Pulmonary artery endothelial cell (primary cell): Measurements from ENCODE around the gene CHD3. TPM values are rescaled to one million over a fixed set of nuclear protein-coding genes. Genes with fewer than 3 reads are reported as not detected.
"Not testable (repeated sequence)": the region's sequence is repeated elsewhere in the genome, so short reads cannot be mapped to it uniquely, and the experiment has no call there.

Experiments
- DNase-seq: peaks from one replicate; pipeline ENCODE4 v3.0.0-alpha.2; 2011; ENCODE audit warnings: low read depth, low spot score
- total RNA-seq: library from RNA; depleted of rRNA; stranded (reverse); fragments of >200 nt; gene quantifications from 2 replicates; pipeline ENCODE4 v1.2.3, GENCODE V29; 2014

CHD3 gene
- total RNA-seq, 1 donor from 2014 or later, result 144 TPM

GRCh38 chr17:7849751-7850504 is 38.7 kb upstream of the CHD3 start:
- DNase-seq, result no peak

- DNase-seq, result no peak
Observed at GRCh38 chr17:7850701-7851437, 37.7 kb upstream of the CHD3 start.

- DNase-seq, result no peak
Observed at GRCh38 chr17:7851438-7852261, 36.9 kb upstream of the CHD3 start.

- no peak for DNase-seq
Observed at GRCh38 chr17:7852262-7852670, 36.3 kb upstream of the CHD3 start.

- DNase-seq, result no peak
Observed at GRCh38 chr17:7852919-7853690, 35.5 kb upstream of the CHD3 start.

- no peak for DNase-seq
Observed at GRCh38 chr17:7853691-7854038, 34.9 kb upstream of the CHD3 start.

GRCh38 chr17:7854078-7854777 is 34.4 kb upstream of the CHD3 start:
- no peak for DNase-seq

GRCh38 chr17:7854851-7855659 is 33.5 kb upstream of the CHD3 start, which contains the start of gene TMEM88:
TMEM88 (plus strand) TSS chr17:7855066; CDS start chr17:7855075, 9 bp downstream.
- no peak for DNase-seq

- DNase-seq, result no peak
Observed at GRCh38 chr17:7855660-7856010, 33.0 kb upstream of the CHD3 start.

GRCh38 chr17:7856011-7856810 is 32.4 kb upstream of the CHD3 start:
- DNase-seq, result no peak

GRCh38 chr17:7856811-7857712 is 31.5 kb upstream of the CHD3 start, which contains the start of gene NAA38:
NAA38 (minus strand) TSS chr17:7857559; CDS start chr17:7857463, 96 bp downstream.
- peak; percentile 99 for DNase-seq

- DNase-seq, result peak; percentile 81
Observed at GRCh38 chr17:7857713-7858521, 30.7 kb upstream of the CHD3 start, which contains the start of gene CYB5D1. CYB5D1 (plus strand) TSS chr17:7858003; CDS start chr17:7858135, 132 bp downstream.

GRCh38 chr17:7858522-7858810 is 30.1 kb upstream of the CHD3 start:
- DNase-seq, result no peak

GRCh38 chr17:7859028-7859427 is 29.6 kb upstream of the CHD3 start:
- no peak for DNase-seq

- DNase-seq, result no peak
Observed at GRCh38 chr17:7862692-7863437, 25.7 kb upstream of the CHD3 start.

- not testable (repeated sequence) for DNase-seq
Observed at GRCh38 chr17:7864384-7864783, 24.2 kb upstream of the CHD3 start.
